Activated naive CD4-positive, alpha-beta T cell treated with anti-CD3 and anti-CD28 coated beads, Interleukin-2, amount 50 U/mL, for 16 hours (primary cell): ENCODE results near the gene DMRT1.

Experiments
- DNase-seq: peaks from one replicate; pipeline ENCODE4 v3.0.0-alpha.2; 2020

The DMRT1 gene

DNA sequence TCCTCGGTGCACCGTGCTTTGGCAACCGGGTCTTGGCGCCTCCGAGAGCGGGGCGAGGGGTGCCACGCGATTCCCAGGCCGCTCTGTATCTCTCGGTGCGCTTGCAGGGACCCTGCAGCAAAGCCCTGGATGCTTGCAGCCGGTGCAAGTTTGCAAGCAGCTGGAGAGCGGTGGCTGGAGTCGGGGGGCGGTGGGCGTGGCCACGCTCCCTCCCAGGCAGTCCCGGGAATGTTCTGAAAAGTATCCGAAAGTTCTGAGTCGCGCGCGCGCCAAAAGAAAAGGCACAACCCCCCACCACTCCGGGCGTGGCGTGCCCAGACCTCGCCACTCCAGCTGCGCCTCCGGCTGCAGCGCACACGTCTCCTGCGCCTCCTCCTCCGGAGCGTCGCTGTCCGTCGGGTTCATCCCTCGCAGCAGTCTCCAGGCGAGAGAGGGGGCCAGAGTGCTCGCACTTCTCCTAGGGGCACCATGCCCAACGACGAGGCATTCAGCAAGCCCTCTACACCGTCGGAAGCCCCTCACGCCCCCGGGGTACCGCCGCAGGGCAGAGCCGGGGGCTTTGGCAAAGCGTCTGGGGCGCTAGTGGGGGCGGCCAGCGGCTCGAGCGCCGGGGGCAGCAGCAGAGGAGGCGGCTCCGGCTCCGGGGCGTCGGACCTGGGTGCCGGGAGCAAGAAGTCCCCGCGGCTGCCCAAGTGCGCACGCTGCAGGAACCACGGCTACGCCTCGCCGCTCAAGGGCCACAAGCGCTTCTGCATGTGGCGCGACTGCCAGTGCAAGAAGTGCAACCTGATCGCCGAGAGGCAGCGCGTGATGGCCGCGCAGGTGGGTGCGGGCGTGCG lies at the start of gene DMRT1:
DMRT1 (plus strand) TSS at position 327 of the 839 bp plus-strand sequence; CDS start at position 469, 142 bp downstream.
- no peak for DNase-seq

- no peak for DNase-seq
These were observed 48.9 kb upstream of the DMRT1 start for GRCh38 chr9:792331-793260.

- DNase-seq = no peak
These were observed 47.1 kb upstream of the DMRT1 start for GRCh38 chr9:794386-794785.

DNA sequence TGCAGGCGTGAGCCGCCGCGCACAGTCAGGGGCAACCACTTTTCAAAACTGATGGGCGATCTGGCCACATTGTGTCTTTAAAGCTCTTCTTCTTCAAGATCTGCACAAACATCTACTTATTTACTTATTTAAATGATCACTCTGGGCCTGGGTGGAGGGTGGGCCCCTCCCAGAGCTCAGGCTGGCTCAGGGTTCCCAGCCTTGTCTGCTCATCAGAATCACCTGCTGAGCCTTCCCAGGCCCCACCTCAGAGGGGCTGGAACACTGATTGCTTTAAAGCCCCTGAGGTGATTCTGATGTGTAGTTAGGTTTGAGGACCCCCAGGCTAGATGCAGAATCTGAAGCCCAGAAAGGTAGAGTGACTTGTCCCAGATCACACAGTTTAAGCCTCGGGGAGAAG lies 45.6 kb upstream of the DMRT1 start:
- DNase-seq = no peak

DNA sequence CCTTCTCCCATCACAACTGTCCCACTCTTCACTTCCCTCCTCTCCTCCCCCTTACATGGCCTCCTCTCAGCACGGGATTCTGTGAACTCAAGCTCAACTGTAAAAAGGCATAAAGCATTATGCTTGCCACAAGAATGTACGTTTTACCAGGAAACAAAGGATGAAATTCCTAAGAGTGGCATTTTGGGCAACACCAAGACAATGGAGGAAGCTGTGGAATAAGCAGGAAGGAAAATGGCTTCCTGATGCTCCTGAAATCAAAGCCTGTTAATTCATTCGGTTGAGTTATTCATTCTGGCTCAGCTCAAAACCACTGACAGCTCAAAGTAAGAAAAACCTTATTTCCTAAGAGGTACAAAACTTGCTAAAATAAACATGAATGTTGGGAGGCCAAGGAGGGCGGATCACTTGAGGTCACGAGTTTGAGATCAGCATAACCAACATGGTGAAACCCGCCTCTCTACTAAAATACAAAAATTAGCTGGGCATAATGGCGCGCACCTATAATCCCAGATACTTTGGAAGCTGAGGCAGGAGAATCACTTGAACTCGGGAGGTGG lies 40.8 kb upstream of the DMRT1 start:
- DNase-seq = no peak

- DNase-seq = no peak
These were observed 40.0 kb upstream of the DMRT1 start for GRCh38 chr9:801399-802071.

DNA sequence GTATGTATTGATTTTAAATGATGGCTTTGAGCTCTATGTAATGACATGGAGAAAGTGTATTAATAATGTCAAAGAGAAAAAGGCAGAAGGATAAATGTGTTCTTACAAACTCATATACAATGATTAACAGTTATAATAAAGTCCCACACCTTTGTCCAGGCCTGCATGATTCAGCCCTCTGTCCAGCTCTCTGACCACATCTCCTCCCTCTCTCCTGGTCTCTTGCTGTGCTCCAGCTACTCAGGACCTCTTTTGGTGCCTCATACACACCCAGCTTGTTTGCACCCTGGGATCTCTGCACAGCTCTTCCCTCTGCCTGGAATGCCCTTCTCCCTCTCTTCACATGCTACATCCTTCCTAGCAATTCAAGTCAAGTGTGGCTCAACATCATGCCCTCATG lies 37.5 kb upstream of the DMRT1 start:
- DNase-seq = no peak

DNA sequence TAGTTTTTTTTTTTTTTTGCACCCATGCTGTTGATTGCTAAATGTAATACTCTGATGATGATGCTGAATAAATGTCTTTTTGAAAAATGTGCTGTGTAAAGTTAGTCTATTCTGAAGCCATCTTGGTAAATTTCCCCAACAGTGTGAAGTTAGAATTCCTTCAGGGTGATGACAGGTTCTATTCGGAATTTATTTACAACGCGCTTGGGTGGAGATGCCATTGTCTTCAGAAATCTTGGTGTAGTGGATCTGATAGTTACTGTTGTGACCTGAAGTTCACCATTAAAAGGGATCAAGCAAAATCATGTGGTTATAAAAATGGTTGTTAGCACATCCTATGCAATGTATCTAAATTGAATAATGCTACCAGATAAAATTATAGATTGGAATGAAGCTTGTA lies 36.3 kb upstream of the DMRT1 start:
- no peak for DNase-seq

DNA sequence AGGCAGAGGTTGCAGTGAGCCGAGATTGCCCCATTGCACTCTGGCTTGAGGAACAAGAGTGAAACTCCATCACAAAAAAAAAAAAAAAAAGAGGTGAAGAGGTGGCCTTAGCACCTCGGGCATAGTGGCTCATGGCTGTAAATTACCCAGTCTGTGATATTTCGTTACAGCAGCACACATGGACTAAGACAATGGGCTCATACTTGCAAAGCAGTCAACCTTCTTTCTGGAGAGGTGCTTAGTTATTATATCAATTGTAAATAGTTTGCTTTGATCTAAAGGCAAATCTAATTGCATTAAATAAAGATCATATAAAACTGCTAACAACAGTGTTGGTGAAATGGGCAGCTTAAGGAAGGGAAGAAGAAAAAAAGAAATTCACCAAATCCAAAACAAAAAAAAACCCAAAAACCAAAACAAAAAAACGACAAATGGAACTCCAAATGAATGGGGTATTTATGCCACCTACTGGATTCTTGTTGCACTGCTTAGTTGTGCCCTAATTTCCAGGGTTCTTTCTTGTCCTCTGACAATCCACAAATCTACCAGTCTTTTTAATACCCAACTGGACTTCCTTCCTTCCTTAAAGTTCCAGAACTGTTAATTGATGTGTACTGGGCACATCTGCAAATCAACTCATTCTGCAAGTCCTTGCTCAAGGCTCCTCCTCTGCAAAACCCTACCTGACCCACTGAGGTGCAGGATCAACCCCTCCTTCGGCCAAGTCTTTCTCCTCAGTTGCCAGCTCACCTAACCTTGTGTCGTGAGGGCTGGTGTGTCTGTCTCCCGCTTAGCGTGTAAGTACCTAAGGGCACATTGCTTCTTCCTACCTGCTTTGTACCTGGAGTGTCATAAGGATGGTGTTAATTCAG lies 35.0 kb upstream of the DMRT1 start:
- no peak for DNase-seq

DNA sequence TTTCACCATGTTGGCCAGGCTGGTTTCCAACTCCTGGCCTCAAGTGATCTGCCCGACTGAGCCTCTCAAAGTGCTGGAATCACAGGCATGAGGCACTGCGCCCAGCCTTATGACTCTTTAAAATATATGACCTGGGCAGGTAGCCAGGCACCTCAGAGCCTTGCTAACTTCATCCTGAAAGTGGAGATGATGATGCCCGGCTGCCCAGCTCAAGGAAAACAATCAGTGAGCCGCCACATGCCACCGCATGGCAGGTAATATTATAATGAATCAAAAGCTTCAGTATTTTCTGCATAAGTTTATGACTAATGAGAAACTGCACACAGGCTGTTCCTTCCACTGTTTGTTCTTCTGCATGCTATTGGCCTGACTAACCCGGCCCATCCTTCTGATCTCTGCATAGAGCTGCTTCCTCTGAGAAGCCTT lies 30.4 kb upstream of the DMRT1 start:
- DNase-seq = no peak

- DNase-seq = no peak
These were observed 22.5 kb upstream of the DMRT1 start for GRCh38 chr9:818958-819357.

- DNase-seq = no peak
These were observed 14.8 kb upstream of the DMRT1 start for GRCh38 chr9:826500-827280.

DNA sequence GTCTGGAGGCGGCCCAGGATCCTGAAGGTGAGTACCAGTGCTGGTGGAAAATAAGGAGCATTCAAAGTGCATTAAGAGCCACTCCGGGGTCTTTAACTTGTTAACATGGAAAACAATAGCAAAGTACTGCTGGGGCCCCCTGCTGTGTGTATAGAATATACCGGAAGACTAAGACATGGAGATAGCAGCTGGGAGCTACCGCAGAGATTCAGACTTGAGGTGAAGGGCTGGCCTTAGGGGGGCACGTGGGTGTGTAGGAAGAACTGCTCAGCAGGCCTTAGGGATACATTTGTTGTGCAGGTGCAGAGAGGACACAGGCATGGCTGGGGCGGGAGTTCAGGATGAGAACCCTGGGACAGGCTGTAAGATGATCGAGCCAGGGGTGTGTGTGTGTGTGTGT lies 1.2 kb upstream of the DMRT1 start:
- no peak for DNase-seq

DNA sequence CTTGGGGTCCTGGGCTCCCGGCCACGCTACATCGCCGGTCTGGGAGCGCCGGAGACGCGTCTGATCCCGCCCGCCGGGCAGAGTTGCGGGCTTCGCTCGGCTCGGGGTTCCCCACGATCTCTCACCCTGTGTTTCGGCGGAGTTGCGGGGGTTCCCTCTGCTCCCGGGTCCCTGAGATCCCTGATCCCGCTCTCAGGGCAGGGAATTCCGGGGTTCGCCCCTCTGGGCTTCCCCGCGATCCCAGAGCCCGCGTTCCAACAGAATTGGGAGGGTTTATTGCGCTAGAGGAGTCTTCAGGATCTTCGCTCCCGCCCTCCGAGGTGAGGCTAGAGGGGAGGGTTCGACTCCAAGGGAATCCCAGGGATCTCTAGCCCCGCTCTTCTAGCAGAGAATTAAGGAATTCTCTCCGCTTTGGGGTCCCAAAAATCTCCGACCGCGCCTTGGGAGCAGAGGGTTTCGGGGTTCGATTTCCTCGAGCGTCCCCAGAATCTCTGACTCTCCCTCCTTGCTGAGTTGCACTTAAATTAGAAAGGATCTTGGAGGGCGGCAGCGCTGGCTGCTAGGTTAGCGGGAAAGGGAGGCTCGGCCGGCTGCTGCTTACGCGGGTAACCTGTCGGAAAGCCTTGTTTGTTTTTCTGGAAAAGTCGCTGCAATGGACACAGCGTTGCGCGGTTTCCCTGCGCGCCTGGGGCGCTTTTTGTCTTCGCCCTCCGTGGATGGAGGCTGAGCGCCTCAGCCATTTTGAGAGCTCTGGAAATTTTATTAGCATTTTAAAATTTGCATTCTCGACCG lies 1.3 kb downstream of the DMRT1 start:
- DNase-seq = no peak

- no peak for DNase-seq
These were observed 1.9 kb downstream of the DMRT1 start for GRCh38 chr9:843427-843785.

GRCh38 chr9:846852-847251 lies 5.4 kb downstream of the DMRT1 start:
- no peak for DNase-seq

GRCh38 chr9:847505-847904 lies 6.0 kb downstream of the DMRT1 start:
- DNase-seq = no peak

GRCh38 chr9:849431-849830 lies 7.9 kb downstream of the DMRT1 start:
- no peak for DNase-seq

- no peak for DNase-seq
These were observed 11.0 kb downstream of the DMRT1 start for GRCh38 chr9:852539-852938.

DNA sequence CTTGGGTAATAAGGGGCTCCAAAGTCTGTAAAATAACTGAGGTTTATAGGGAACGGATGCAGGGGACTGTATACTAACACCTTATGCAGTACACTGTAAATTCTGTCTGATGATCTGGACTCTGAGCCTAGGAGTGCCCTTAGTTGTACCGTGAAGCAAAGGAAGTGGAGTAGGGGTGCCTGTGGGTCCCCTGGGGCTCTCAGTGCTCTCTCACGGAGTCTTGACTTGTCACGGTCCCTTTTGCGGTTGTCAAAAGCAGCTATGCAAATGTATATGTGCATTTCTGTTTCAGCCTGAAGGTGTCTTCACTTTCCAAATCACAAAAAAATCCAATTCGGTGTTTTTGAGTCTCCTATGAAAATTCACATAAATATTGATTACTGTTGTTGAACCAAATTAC lies 17.8 kb downstream of the DMRT1 start:
- DNase-seq = no peak
